ENCODE measurements around the gene LRRC8B.
"Not testable (repeated sequence)": the region's sequence is repeated elsewhere in the genome, so short reads cannot be mapped to it uniquely, and the experiment has no call there.

The LRRC8B gene

GRCh38 chr1:89587729-89588161 is 63.1 kb downstream of the LRRC8B start:
- no peak for DNase-seq

- DNase-seq: no peak
Measured at GRCh38 chr1:89588480-89588879, 63.9 kb downstream of the LRRC8B start.

GRCh38 chr1:89589515-89589914 is 64.9 kb downstream of the LRRC8B start:
- no peak for DNase-seq

- DNase-seq: no peak
Measured at GRCh38 chr1:89590341-89591080, 65.9 kb downstream of the LRRC8B start.

GRCh38 chr1:89592861-89593302 is 68.3 kb downstream of the LRRC8B start:
- DNase-seq: not testable (repeated sequence)

- DNase-seq: no peak
Measured at GRCh38 chr1:89594096-89594740, 69.6 kb downstream of the LRRC8B start.

GRCh38 chr1:89596698-89597097 is 72.1 kb downstream of the LRRC8B start:
- DNase-seq: no peak

- DNase-seq: no peak
Measured at GRCh38 chr1:89598450-89599331, 74.1 kb downstream of the LRRC8B start.

GRCh38 chr1:89599332-89599630 is 74.7 kb downstream of the LRRC8B start:
- no peak for DNase-seq

- DNase-seq: no peak
Measured at GRCh38 chr1:89600451-89601224, 76.0 kb downstream of the LRRC8B start.

- peak; percentile 29 for DNase-seq
Measured at GRCh38 chr1:89602871-89603404, 78.3 kb downstream of the LRRC8B start.

GRCh38 chr1:89603651-89604413 is 79.2 kb downstream of the LRRC8B start:
- DNase-seq: peak; percentile 63

- DNase-seq: peak; percentile 27
Measured at GRCh38 chr1:89604414-89604735, 79.7 kb downstream of the LRRC8B start.

- no peak for DNase-seq
Measured at GRCh38 chr1:89605692-89606091, 81.1 kb downstream of the LRRC8B start.

GRCh38 chr1:89606227-89606980 is 81.8 kb downstream of the LRRC8B start:
- no peak for DNase-seq

- peak; percentile 46 for DNase-seq
Measured at GRCh38 chr1:89607156-89607555, 82.5 kb downstream of the LRRC8B start.

GRCh38 chr1:89607586-89608318 is 83.1 kb downstream of the LRRC8B start:
- no peak for DNase-seq

- DNase-seq: peak; percentile 79
Measured at GRCh38 chr1:89608319-89608983, 83.8 kb downstream of the LRRC8B start.

GRCh38 chr1:89608984-89609725 is 84.5 kb downstream of the LRRC8B start:
- peak; percentile 69 for DNase-seq

All from activated naive CD4-positive, alpha-beta T cell treated with Interleukin-2 at 50 U/mL for 16 hours (primary cell).